PC-9 (cell line): ENCODE measurements around the gene KDM1B.

ENCODE experiments used
- EZH2 ChIP-seq: fragments of 200-600 bp; sonication (generic); IDR thresholded peaks from 2 replicates; pipeline ENCODE4 v1.8.0; 2017; ENCODE audit warnings: antibody characterized with exemption, low read depth
- TF ChIP-seq, protein P1 (sequence below): fragments of 200-600 bp; sonication (generic); conservative IDR thresholded peaks from 2 replicates; pipeline ENCODE4 v1.6.1; 2017; ENCODE audit warnings: mixed run types, antibody characterized with exemption, mild to moderate bottlenecking, moderate library complexity

DNA sequence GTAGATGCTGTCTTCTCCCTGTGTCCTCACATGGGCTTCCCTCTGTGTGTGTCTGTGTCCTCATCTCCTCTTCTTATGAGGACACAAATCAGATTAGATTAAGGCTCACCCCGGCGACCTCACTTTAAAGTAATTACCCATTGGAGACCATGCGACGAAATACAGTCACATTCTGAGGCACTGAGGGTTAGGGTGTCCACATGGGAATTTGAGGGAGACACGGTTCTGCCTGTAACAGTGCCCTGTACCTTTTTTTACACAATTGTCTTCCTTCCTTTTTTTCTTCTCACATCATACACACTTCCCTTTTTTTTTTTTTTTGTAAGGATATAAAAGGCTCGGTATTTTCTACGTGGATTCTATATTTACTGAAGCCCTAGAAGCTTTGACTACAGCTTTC is 60.2 kb downstream of the KDM1B start:
- TF ChIP-seq EZH2: no peak
- TF ChIP-seq, protein P1, sequence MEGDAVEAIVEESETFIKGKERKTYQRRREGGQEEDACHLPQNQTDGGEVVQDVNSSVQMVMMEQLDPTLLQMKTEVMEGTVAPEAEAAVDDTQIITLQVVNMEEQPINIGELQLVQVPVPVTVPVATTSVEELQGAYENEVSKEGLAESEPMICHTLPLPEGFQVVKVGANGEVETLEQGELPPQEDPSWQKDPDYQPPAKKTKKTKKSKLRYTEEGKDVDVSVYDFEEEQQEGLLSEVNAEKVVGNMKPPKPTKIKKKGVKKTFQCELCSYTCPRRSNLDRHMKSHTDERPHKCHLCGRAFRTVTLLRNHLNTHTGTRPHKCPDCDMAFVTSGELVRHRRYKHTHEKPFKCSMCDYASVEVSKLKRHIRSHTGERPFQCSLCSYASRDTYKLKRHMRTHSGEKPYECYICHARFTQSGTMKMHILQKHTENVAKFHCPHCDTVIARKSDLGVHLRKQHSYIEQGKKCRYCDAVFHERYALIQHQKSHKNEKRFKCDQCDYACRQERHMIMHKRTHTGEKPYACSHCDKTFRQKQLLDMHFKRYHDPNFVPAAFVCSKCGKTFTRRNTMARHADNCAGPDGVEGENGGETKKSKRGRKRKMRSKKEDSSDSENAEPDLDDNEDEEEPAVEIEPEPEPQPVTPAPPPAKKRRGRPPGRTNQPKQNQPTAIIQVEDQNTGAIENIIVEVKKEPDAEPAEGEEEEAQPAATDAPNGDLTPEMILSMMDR: no peak
